Stomach (tissue), 19 donors: ENCODE data around the gene TRAF4. TPM values are rescaled to one million over a fixed set of nuclear protein-coding genes. Genes with fewer than 3 reads are reported as not detected.

Experiments used
- DNase-seq, 2 donors: peaks; one replicate each; pipeline versions ENCODE4 v3.0.0 to v3.0.0-alpha.2; 2013 to 2019
- H3K27ac ChIP-seq, 5 donors: fragments of 200-600 bp in 4 of 5; sonication (generic) in 4 of 5; one replicate each; pipeline ENCODE4 v1.5.1; 2013 to 2019; ENCODE audit warnings: mild to moderate bottlenecking in 1 of 5, moderate library complexity in 1 of 5
- H3K27me3 ChIP-seq, 3 donors: fragments of 200-600 bp; sonication (generic); one replicate each; pipeline ENCODE4 v1.5.1; 2017 to 2019; ENCODE audit warnings: mixed run types in 1 of 3
- H3K36me3 ChIP-seq, 4 donors: fragments of 200-600 bp; sonication (generic); 1 replicate in 3 of 4; 2 replicates in 1 of 4; pipeline ENCODE4 v1.5.1; 2016 to 2019
- H3K4me1 ChIP-seq, 4 donors: fragments of 200-600 bp; sonication (generic); one replicate each; pipeline ENCODE4 v1.5.1; 2016 to 2019
- H3K4me3 ChIP-seq, 4 donors: fragments of 200-600 bp; sonication (generic) in 3 of 4; one replicate each; pipeline ENCODE4 v1.5.1; 2016 to 2019; ENCODE audit warnings: mild to moderate bottlenecking in 1 of 4
- H3K9me3 ChIP-seq, 4 donors: fragments of 200-600 bp; sonication (generic); one replicate each; pipeline ENCODE4 v1.5.1; 2016 to 2019
- EP300 ChIP-seq: sonication (generic); formaldehyde crosslinking; IDR thresholded peaks from one replicate; pipeline ENCODE4 v1.6.1; 2017; ENCODE audit warnings: antibody characterized with exemption
- POLR2A ChIP-seq, 4 donors: fragments of 450-650 bp; IDR thresholded peaks; one replicate each; pipeline ENCODE4 v1.6.1; 2016; ENCODE audit warnings: antibody characterized with exemption in 4 of 4, control low read depth in 2 of 4, mild to moderate bottlenecking in 1 of 4, moderate library complexity in 1 of 4
- POLR2AphosphoS5 ChIP-seq, 3 donors: sonication (generic); formaldehyde crosslinking; IDR thresholded peaks; one replicate each; pipeline ENCODE4 v1.6.1; 2016; ENCODE audit warnings: antibody characterized with exemption in 3 of 3
- WGBS, 5 donors: extraction: QIAGEN DNeasy Blood & Tissue Kit in 3 of 5; methylation state at CpG; one replicate each; pipeline versions ENCODE4 v1.1.5 to v1.1.7; 2013 to 2018; 5-methylcytosine and 5-hydroxymethylcytosine counted together
- intact Hi-C: fragments of 100-400 bp; cut with DNase I; formaldehyde crosslinking; loops from one replicate; pipeline ENCODE4 v1.15.1; 2023; ENCODE audit warnings: low total_unique reads
- long read RNA-seq, 10 donors: transcript quantifications; one replicate each; lab custom pipeline, GENCODE V29; 2026
- polyA plus RNA-seq, 3 donors: library from polyadenylated mRNA; stranded (reverse); fragments of 200-250 nt; gene quantifications; one replicate each; pipeline ENCODE4 v1.2.3, GENCODE V29; 2013
- total RNA-seq, 5 donors: library from RNA; depleted of rRNA; stranded (reverse); fragments of >200 nt; gene quantifications; one replicate each; pipeline versions ENCODE4 v1.1.0 to v1.2.3, GENCODE V29; 2014 to 2016
- TF ChIP-seq, protein P1 (sequence below), 7 experiments: fragments of 450-650 bp in 4 of 7; fragments of 200-600 bp in 3 of 7; sonication (generic) in 3 of 7; IDR thresholded peaks; one replicate each; pipeline ENCODE4 v1.5.1; 2016 to 2019; ENCODE audit warnings: antibody characterized with exemption in 7 of 7, control low read depth in 2 of 7, mild to moderate bottlenecking in 1 of 7
- donor health status: healthy with polysubstance abuse.
- donor health status: Bipolar disorder and iron deficiency.
- donor health status: healthy.

Gene TRAF4, protein sequence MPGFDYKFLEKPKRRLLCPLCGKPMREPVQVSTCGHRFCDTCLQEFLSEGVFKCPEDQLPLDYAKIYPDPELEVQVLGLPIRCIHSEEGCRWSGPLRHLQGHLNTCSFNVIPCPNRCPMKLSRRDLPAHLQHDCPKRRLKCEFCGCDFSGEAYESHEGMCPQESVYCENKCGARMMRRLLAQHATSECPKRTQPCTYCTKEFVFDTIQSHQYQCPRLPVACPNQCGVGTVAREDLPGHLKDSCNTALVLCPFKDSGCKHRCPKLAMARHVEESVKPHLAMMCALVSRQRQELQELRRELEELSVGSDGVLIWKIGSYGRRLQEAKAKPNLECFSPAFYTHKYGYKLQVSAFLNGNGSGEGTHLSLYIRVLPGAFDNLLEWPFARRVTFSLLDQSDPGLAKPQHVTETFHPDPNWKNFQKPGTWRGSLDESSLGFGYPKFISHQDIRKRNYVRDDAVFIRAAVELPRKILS
- 100 to 1,000 TPM in 3 of 5 donors, 10 to 100 TPM in 2; 29.0 to 383 (median 151) TPM for total RNA-seq
- 10 to 100 TPM; 33.3 to 38.2 (median 34.4) TPM for polyA plus RNA-seq
- long read RNA-seq, donor 1, partial matches to known transcripts: 0 of 3 reads
- long read RNA-seq, donor 1, other reads (novel, unspliced or antisense): 0 of 3 reads
- long read RNA-seq, donor 2, partial matches to known transcripts: 0 of 4 reads
- long read RNA-seq, donor 2, other reads (novel, unspliced or antisense): 0 of 4 reads
- long read RNA-seq, donor 3, partial matches to known transcripts: 0 of 7 reads
- long read RNA-seq, donor 3, other reads (novel, unspliced or antisense): 0 of 7 reads
- long read RNA-seq, donor 4: 0 reads
- long read RNA-seq, donor 5, transcript TRAF4-201 (7 exons, 2,923 nt): major isoform, 8 of 23 reads
- long read RNA-seq, donor 5, partial matches to known transcripts: 14 of 23 reads
- long read RNA-seq, donor 5, other reads (novel, unspliced or antisense): 0 of 23 reads
- long read RNA-seq, donor 6, transcript TRAF4-201 (7 exons, 2,923 nt): major isoform, 18 of 36 reads
- long read RNA-seq, donor 6, partial matches to known transcripts: 14 of 36 reads
- long read RNA-seq, donor 6, other reads (novel, unspliced or antisense): 0 of 36 reads
- long read RNA-seq, donor 7, transcript TRAF4-201 (7 exons, 2,923 nt): major isoform, 10 of 13 reads
- long read RNA-seq, donor 7, partial matches to known transcripts: 0 of 13 reads
- long read RNA-seq, donor 7, other reads (novel, unspliced or antisense): 0 of 13 reads
- long read RNA-seq, donor 8, transcript TRAF4-201 (7 exons, 2,923 nt): major isoform, 11 of 13 reads
- long read RNA-seq, donor 8, partial matches to known transcripts: 0 of 13 reads
- long read RNA-seq, donor 8, other reads (novel, unspliced or antisense): 0 of 13 reads
- long read RNA-seq, donor 9, transcript TRAF4-201 (7 exons, 2,923 nt): major isoform, 7 of 8 reads
- long read RNA-seq, donor 9, partial matches to known transcripts: 0 of 8 reads
- long read RNA-seq, donor 9, other reads (novel, unspliced or antisense): 0 of 8 reads
- long read RNA-seq, donor 10, transcript TRAF4-201 (7 exons, 2,923 nt): major isoform, 7 of 7 reads
- long read RNA-seq, donor 10, partial matches to known transcripts: 0 of 7 reads
- long read RNA-seq, donor 10, other reads (novel, unspliced or antisense): 0 of 7 reads

DNA sequence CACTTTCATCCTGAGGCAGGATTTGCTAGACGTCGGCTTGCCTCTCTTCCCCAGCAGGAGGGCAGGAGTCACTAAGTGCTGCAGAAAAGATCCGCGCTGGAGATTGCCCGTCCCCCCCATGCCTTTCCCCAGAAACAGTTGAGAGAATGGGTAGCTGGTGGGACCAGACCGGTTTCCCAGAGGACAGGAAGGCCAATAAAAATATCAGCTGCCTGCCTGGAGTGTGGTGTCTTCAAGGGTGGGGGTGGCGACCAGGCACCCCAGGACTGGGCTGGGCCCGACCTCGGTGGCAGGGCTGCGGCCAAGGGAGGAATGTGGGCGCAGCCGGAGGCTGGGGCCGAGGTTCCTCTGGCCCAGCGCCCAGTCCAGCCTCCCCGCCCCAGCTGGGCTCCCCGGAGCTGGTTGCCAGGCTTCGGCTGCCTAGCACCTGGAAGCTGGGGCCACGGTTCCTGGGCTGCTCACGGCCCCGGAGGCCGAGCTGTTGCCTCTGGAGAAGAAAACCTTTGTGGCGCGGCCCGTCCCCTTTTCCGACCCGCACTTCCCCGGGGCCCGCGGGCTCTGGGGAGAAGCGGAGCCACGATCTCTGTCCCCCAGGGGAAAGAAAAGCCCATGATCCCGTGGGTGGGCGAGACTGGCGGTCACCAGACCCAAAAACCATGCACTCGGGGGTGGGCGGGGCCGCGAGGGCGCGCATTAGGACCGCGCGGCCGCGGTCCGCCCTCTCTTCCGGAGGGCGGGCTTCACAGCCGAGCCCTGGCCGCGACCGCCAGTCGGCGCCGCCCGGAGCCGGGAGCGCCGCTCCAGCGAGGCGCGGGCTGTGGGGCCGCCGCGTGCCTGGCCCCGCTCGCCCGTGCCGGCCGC lies at the start of gene TRAF4:
Gene TRAF4, plus strand, starts transcription at position 769 of the 861 bp plus-strand sequence. CDS start 102 bp downstream, outside the sequence.
- H3K9me3 ChIP-seq: no peaks in the 10 kb centered on the region
- H3K27ac ChIP-seq: peak within 1 kb of the TSS; percentile 96 to 99 (median 98)
- DNase-seq: peak; percentile 89 to 95
- intact Hi-C loops: no loop called here
- peak within 1 kb of the TSS; percentile 61 to 89 (median 80) for H3K4me3 ChIP-seq
- peaks cover 11 to 14% (median 12%) of the 10 kb centered on the region in 4 donors for H3K36me3 ChIP-seq
- peaks cover 0 to 5% (median 0%) of the 10 kb centered on the region in 3 donors for H3K27me3 ChIP-seq
- TF ChIP-seq POLR2A (IDR thresholded peaks at IDR 0.05) (no peak), EP300 (no peak), POLR2AphosphoS5 (IDR thresholded peaks at IDR 0.05) (peak; percentile 27 to 87 (median 76))
- TF ChIP-seq, protein P1, sequence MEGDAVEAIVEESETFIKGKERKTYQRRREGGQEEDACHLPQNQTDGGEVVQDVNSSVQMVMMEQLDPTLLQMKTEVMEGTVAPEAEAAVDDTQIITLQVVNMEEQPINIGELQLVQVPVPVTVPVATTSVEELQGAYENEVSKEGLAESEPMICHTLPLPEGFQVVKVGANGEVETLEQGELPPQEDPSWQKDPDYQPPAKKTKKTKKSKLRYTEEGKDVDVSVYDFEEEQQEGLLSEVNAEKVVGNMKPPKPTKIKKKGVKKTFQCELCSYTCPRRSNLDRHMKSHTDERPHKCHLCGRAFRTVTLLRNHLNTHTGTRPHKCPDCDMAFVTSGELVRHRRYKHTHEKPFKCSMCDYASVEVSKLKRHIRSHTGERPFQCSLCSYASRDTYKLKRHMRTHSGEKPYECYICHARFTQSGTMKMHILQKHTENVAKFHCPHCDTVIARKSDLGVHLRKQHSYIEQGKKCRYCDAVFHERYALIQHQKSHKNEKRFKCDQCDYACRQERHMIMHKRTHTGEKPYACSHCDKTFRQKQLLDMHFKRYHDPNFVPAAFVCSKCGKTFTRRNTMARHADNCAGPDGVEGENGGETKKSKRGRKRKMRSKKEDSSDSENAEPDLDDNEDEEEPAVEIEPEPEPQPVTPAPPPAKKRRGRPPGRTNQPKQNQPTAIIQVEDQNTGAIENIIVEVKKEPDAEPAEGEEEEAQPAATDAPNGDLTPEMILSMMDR (IDR thresholded peaks at IDR 0.05): peak in 1 of 7 experiments; percentile 51
- WGBS, 5 donors: 0 to 9% (median 1%) methylated on average over 14 to 70 of the region's 70 CpGs
- peaks cover 47 to 72% (median 66%) of the 10 kb centered on the region in 4 donors for H3K4me1 ChIP-seq

DNA sequence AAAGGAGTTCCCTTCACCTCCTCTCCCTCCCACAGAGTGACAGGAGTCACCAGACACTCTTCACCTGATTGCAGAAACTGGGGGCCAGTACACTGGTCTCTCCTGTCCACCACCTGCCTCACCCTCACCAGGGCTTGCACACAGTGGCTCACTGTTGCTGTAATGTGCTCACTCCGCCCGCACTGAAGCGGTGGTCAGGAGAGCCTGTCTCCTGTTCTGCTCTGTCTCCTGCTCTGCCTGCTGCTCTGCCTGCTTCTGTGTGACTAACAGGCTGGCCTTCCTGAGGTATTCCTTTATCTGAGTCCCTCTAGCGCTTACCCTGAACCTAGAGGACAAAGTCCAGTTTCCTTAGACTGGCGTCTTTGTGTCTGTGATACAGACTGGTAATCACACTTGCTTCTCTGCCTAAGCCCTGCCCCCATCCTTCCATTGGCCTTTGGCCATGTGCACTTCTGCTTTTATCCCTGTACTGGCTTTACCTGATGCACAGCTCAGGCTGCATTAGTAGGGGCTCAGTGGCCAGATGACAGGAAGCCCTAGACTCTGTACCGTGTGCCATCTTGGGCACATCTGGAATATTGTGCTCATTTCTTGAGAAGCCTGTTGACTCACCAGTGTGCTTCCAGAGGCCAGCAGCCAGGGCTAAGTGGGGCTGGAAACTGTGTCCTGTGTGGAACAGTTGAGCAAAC lies 45.4 kb upstream of the TRAF4 start:
- H3K27ac ChIP-seq: peak overlapping the region; percentile 55 to 81 (median 66)
- H3K27me3 ChIP-seq: no peaks in the 10 kb centered on the region
- TF ChIP-seq POLR2AphosphoS5 (IDR thresholded peaks at IDR 0.05) (peak in 2 of 3 donors; percentile 81), EP300 (no peak)
- TF ChIP-seq, protein P1 (IDR thresholded peaks at IDR 0.05): no peak
- no peaks in the 10 kb centered on the region for H3K9me3 ChIP-seq
- no peak overlapping the region for H3K4me3 ChIP-seq
- 35 to 62% (median 45%) methylated on average over 6 of the region's 6 CpGs for WGBS, 5 donors
- peaks cover 97 to 100% (median 100%) of the 10 kb centered on the region in 4 donors for H3K36me3 ChIP-seq
- H3K4me1 ChIP-seq: peaks cover 7 to 40% (median 20%) of the 10 kb centered on the region in 4 donors
- peak; percentile 76 to 86 for DNase-seq
- intact Hi-C loops: no loop called here

DNA sequence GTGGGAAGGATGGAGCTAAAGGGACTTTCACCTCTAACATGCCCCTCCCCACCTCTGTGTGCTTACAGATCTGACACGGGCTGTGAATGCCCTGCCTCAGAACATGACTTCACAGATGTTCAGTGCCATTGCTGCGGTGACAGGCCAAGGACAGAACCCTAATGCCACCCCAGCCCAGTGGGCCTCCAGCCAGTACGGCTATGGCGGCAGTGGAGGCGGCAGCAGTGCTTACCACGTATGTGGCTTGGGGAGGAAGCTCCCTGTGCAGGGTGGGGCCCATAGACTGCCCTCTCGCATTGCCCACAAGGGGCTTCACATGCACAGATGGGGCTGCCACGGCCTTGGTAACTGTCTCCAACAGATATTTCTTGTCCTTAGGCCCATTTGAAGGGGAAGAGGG lies 43.5 kb upstream of the TRAF4 start:
- intact Hi-C loops: no loop called here
- H3K27ac ChIP-seq: no peak overlapping the region
- WGBS, 5 donors: 84 to 89% (median 87%) methylated on average over 3 to 8 of the region's 8 CpGs
- H3K27me3 ChIP-seq: no peaks in the 10 kb centered on the region
- peaks cover 7 to 40% (median 20%) of the 10 kb centered on the region in 4 donors for H3K4me1 ChIP-seq
- H3K9me3 ChIP-seq: no peaks in the 10 kb centered on the region
- DNase-seq: no peak
- TF ChIP-seq, protein P1 (IDR thresholded peaks at IDR 0.05): no peak
- no peak for TF ChIP-seq EP300
- TF ChIP-seq POLR2A (IDR thresholded peaks at IDR 0.05): no peak
- TF ChIP-seq POLR2AphosphoS5 (IDR thresholded peaks at IDR 0.05): no peak
- no peak overlapping the region for H3K4me3 ChIP-seq
- H3K36me3 ChIP-seq: peaks cover 80 to 100% (median 98%) of the 10 kb centered on the region in 4 donors
